ENCODE measurements around the gene EIF5A2. TPM values are rescaled to one million over a fixed set of nuclear protein-coding genes. Genes with fewer than 3 reads are reported as not detected.
"Not testable (repeated sequence)": the region's sequence is repeated elsewhere in the genome, so short reads cannot be mapped to it uniquely, and the experiment has no call there.

The EIF5A2 gene
- 10 to 100 TPM in 1 of 2 donors, 1 to 10 TPM in 1; 8.5 to 13.0 TPM for total RNA-seq
- long read RNA-seq, full-length matches to known transcripts: 5 of 7 reads
- long read RNA-seq, partial matches to known transcripts: 0 of 7 reads
- long read RNA-seq, other reads (novel, unspliced or antisense): 2 of 7 reads

- ATAC-seq (peak; percentile 99), DNase-seq (peak; percentile 98)
- intact Hi-C loops (cut with DNase I): no loop called here
Measured at GRCh38 chr3:170908235-170909116, at the start of gene EIF5A2. EIF5A2 (minus strand) TSS chr3:170908637; CDS start chr3:170907806, 831 bp downstream.

- intact Hi-C loops (cut with DNase I): no loop called here
- DNase-seq (no peak), ATAC-seq (no peak)
Measured at GRCh38 chr3:170956647-170957046, 48.2 kb upstream of the EIF5A2 start.

GRCh38 chr3:170953736-170954135 lies 45.3 kb upstream of the EIF5A2 start:
- ATAC-seq (no peak), DNase-seq (no peak)
- intact Hi-C loops (cut with DNase I): no loop called here

GRCh38 chr3:170953229-170953628 lies 44.8 kb upstream of the EIF5A2 start:
- ATAC-seq (no peak), DNase-seq (no peak)
- intact Hi-C loops (cut with DNase I): no loop called here

GRCh38 chr3:170949211-170949610 lies 40.8 kb upstream of the EIF5A2 start:
- ATAC-seq: no peak
- no peak for DNase-seq
- intact Hi-C loops (cut with DNase I): no loop called here

GRCh38 chr3:170947018-170947769 lies 38.8 kb upstream of the EIF5A2 start:
- intact Hi-C loops (cut with DNase I): no loop called here
- ATAC-seq (no peak), DNase-seq (no peak)

- DNase-seq (no peak), ATAC-seq (no peak)
- intact Hi-C loops (cut with DNase I): no loop called here
Measured at GRCh38 chr3:170942011-170942410, 33.6 kb upstream of the EIF5A2 start.

- no peak for DNase-seq
Measured at GRCh38 chr3:170941551-170941950, 33.1 kb upstream of the EIF5A2 start.

GRCh38 chr3:170933039-170933438 lies 24.6 kb upstream of the EIF5A2 start:
- intact Hi-C loops (cut with DNase I); DNase-seq; ATAC-seq: not testable (repeated sequence)

More at GRCh38 chr3:170941551-170941950, 33.1 kb upstream of the EIF5A2 start:
- no peak for ATAC-seq
- intact Hi-C loops (cut with DNase I): no loop called here

- DNase-seq; intact Hi-C loops (cut with DNase I); ATAC-seq: not testable (repeated sequence)
Measured at GRCh38 chr3:170923553-170923952, 15.1 kb upstream of the EIF5A2 start.

GRCh38 chr3:170918715-170919114 lies 10.3 kb upstream of the EIF5A2 start:
- no peak for DNase-seq
- intact Hi-C loops (cut with DNase I): no loop called here
- no peak for ATAC-seq

GRCh38 chr3:170914690-170915089 lies 6.3 kb upstream of the EIF5A2 start:
- ATAC-seq: no peak
- no peak for DNase-seq
- intact Hi-C loops (cut with DNase I): no loop called here

GRCh38 chr3:170914212-170914611 lies 5.8 kb upstream of the EIF5A2 start:
- DNase-seq (no peak), ATAC-seq (no peak)
- intact Hi-C loops (cut with DNase I): no loop called here

GRCh38 chr3:170911051-170911450 lies 2.6 kb upstream of the EIF5A2 start:
- intact Hi-C loops (cut with DNase I): no loop called here
- no peak for ATAC-seq
- DNase-seq: no peak

GRCh38 chr3:170910542-170910941 lies 2.1 kb upstream of the EIF5A2 start:
- no peak for ATAC-seq
- DNase-seq: no peak
- intact Hi-C loops (cut with DNase I): no loop called here

- DNase-seq: peak; percentile 26
- intact Hi-C loops (cut with DNase I): no loop called here
Measured at GRCh38 chr3:170909129-170909903, 879 bp upstream of the EIF5A2 start.

GRCh38 chr3:170907637-170908234 lies 701 bp downstream of the EIF5A2 start:
- ATAC-seq: peak; percentile 5 to 24
- DNase-seq: no peak
- intact Hi-C loops (cut with DNase I): no loop called here

More at GRCh38 chr3:170909129-170909903, 879 bp upstream of the EIF5A2 start:
- peak in 1 of 2 donors; percentile 62 for ATAC-seq

- DNase-seq: no peak
- intact Hi-C loops (cut with DNase I): no loop called here
- no peak for ATAC-seq
Measured at GRCh38 chr3:170905862-170906261, 2.6 kb downstream of the EIF5A2 start.

- intact Hi-C loops (cut with DNase I): no loop called here
- ATAC-seq: no peak
Measured at GRCh38 chr3:170903123-170903522, 5.3 kb downstream of the EIF5A2 start.

More at GRCh38 chr3:170903123-170903522, 5.3 kb downstream of the EIF5A2 start:
- DNase-seq: no peak

Data from left cardiac atrium (tissue), 4 donors.